SK-N-SH (cell line): ENCODE measurements around the gene RUNDC3A.
"Not testable (repeated sequence)": the region's sequence is repeated elsewhere in the genome, so short reads cannot be mapped to it uniquely, and the experiment has no call there.

ENCODE experiments used
- CHD2 ChIP-seq: fragments of 150-350 bp; IDR thresholded peaks from 2 replicates; pipeline ENCODE4 v1.6.1; 2018; ENCODE audit warnings: low read length; ENCODE audit not compliant: partially characterized antibody
- CTCF ChIP-seq: fragments of 200-600 bp; sonication (generic); IDR thresholded peaks from 2 replicates; pipeline ENCODE4 v1.6.1; 2017; ENCODE audit warnings: antibody characterized with exemption, mild to moderate bottlenecking, moderate library complexity
- EP300 ChIP-seq, 2 experiments: IDR thresholded peaks; 2 replicates each; pipeline versions ENCODE4 v1.4.0 to v1.6.1; 2012; ENCODE audit warnings: borderline replicate concordance in 1 of 2, low read depth in 1 of 2, low read length in 1 of 2
- FOXJ3 ChIP-seq: sonication (generic); formaldehyde crosslinking; IDR thresholded peaks from 2 replicates; pipeline ENCODE4 v1.5.1; 2020; ENCODE audit warnings: mild to moderate bottlenecking, missing genetic modification reagents
- GATA2 ChIP-seq: sonication (generic); formaldehyde crosslinking; IDR thresholded peaks from 2 replicates; pipeline ENCODE4 v1.5.0; 2020; ENCODE audit warnings: mild to moderate bottlenecking, missing genetic modification reagents
- MXI1 ChIP-seq: IDR thresholded peaks from 2 replicates; pipeline ENCODE4 v1.6.1; 2012; ENCODE audit warnings: mild to moderate bottlenecking, low read depth, low read length, improper control_type of control experiment
- PBX3 ChIP-seq: IDR thresholded peaks from 2 replicates; pipeline ENCODE4; 2012
- POLR2AphosphoS5 ChIP-seq: IDR thresholded peaks from 2 replicates; pipeline ENCODE4 v1.6.1; 2012; ENCODE audit warnings: low read depth, low read length
- RCOR1 ChIP-seq: fragments of 150-350 bp; IDR thresholded peaks from 2 replicates; pipeline ENCODE4 v1.6.1; 2017; ENCODE audit warnings: antibody characterized with exemption, low read length
- SIN3A ChIP-seq: IDR thresholded peaks from 2 replicates; pipeline ENCODE4 v1.6.1; 2012; ENCODE audit warnings: low read depth, mild to moderate bottlenecking, low read length, moderate library complexity, borderline replicate concordance
- SMC3 ChIP-seq: IDR thresholded peaks from 2 replicates; pipeline ENCODE4 v1.6.1; 2012; ENCODE audit warnings: low read depth, low read length, improper control_type of control experiment
- USF2 ChIP-seq: fragments of 150-350 bp; IDR thresholded peaks from 2 replicates; pipeline ENCODE4 v1.6.1; 2017; ENCODE audit warnings: antibody characterized with exemption, low read length, low read depth, borderline replicate concordance
- YY1 ChIP-seq: IDR thresholded peaks from 2 replicates; pipeline ENCODE4 v1.4.0; 2012; ENCODE audit warnings: low read depth, mild to moderate bottlenecking
- ZBTB33 ChIP-seq: IDR thresholded peaks from 2 replicates; pipeline ENCODE4 v1.4.0; 2012; ENCODE audit warnings: low read depth, borderline replicate concordance

- TF ChIP-seq EP300 (IDR thresholded peaks at IDR 0.05; ENCODE audit: borderline replicate concordance in 1 of 2, low read depth in 1 of 2, low read length in 1 of 2); CTCF; YY1; MXI1; CHD2; GATA2 (CRISPR knock-in tag); USF2; RCOR1; POLR2AphosphoS5; SIN3A; ZBTB33; PBX3; FOXJ3; SMC3: not testable (repeated sequence)
Observed at GRCh38 chr17:44330263-44330662, 21.9 kb downstream of the RUNDC3A start.
